AG10803 (cell line): ENCODE results near the gene OR52N2.

ENCODE experiments used
- DNase-seq: peaks from one replicate; pipeline ENCODE4 v3.0.0; 2010; ENCODE audit warnings: low read depth
- H3K4me3 ChIP-seq: 2 replicates; pipeline ENCODE4 v1.5.1; 2011; ENCODE audit warnings: mild to moderate bottlenecking, low read length, control low read depth
- TF ChIP-seq, protein P1 (sequence below): conservative IDR thresholded peaks from 2 replicates; pipeline ENCODE4 v1.5.1; 2011; ENCODE audit warnings: mild to moderate bottlenecking, low read length, control low read depth, inconsistent platforms

OR52N2 gene

DNA sequence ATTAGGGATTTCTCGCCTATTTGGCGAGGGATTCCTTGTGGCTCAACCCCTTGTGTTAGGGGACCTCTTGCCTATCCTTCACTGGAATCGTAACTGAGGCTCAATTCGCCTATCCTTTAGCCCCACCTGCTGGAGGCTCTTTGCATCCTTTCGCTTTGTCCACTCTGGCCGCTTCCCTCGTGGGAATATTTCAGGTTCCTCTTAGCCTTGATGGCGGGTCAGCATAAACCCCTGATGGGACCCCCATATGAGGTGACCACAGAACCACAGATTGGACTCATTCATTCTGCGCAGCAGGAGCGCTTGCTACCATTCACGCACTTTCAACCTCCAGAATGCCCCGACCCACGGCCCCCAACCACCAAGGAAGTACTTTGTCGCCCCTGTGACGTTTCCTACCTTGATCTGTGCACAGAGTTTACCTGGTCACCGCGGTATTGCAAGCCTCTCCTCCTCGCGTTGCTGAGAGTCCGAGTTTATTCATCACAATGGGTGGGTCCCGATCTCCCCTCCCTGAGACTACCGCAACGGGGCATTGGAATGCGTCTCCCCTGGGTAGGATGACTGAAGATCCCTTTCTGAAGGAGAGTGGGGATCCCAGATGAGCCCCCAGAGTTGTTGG, at the start of gene OR52N2:
OR52N2 (plus strand) TSS at position 425 of the 622 bp plus-strand sequence. CDS start 11,412 bp downstream, outside the sequence.
- TF ChIP-seq, protein P1, sequence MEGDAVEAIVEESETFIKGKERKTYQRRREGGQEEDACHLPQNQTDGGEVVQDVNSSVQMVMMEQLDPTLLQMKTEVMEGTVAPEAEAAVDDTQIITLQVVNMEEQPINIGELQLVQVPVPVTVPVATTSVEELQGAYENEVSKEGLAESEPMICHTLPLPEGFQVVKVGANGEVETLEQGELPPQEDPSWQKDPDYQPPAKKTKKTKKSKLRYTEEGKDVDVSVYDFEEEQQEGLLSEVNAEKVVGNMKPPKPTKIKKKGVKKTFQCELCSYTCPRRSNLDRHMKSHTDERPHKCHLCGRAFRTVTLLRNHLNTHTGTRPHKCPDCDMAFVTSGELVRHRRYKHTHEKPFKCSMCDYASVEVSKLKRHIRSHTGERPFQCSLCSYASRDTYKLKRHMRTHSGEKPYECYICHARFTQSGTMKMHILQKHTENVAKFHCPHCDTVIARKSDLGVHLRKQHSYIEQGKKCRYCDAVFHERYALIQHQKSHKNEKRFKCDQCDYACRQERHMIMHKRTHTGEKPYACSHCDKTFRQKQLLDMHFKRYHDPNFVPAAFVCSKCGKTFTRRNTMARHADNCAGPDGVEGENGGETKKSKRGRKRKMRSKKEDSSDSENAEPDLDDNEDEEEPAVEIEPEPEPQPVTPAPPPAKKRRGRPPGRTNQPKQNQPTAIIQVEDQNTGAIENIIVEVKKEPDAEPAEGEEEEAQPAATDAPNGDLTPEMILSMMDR, result peak; percentile 89
- peak; percentile 65 for DNase-seq
- peak within 1 kb of the TSS; percentile 69 for H3K4me3 ChIP-seq

DNA sequence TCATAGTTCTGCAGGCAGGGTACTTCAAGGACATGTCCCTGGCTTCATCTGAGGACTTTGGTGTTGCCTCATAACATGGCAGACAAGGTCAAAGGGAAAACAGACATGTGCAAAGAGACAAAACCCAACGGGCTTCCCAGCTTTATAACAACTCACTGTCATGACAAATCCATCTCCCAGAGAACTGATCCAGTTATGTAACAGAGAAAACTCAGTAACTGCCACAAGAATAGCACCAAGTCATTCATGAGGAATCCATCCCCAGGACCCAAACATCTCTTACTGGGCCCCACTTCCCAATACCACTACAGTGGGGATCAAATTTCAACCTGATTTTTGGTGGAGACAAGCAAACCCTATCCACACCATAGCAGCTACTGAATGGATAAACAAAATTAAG, 41.7 kb upstream of the OR52N2 start:
- TF ChIP-seq, protein P1, result no peak
- no peak overlapping the region for H3K4me3 ChIP-seq
- no peak for DNase-seq

DNA sequence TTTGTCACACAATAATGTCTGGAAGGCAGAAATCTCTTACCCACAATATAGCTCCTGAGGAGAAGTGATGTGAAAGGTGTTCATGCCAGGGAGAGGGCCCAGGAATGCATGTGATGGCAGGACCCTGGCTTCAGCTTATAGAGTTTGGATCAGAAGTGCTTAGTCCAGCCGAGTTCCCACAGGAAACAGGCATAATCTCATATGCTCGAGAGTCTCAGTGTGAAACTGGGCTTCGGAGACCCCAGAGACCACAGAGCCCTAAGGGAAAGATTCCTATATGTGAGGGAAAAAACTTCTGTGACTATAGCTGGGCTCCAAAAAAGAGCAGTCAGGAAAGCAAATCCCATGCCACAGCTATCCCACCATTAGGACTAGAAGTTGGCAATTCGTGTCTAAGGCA, 25.5 kb upstream of the OR52N2 start, which contains the start of gene OR52N5:
OR52N5 (minus strand) TSS at position 101 of the 400 bp plus-strand sequence. CDS start 4,721 bp downstream, outside the sequence.
- DNase-seq, result no peak
- no peak within 1 kb of the TSS for H3K4me3 ChIP-seq
- TF ChIP-seq, protein P1, result no peak

GRCh38 chr11:5791165-5791564, 17.6 kb upstream of the OR52N2 start, which contains the start of gene OR52N1:
Gene OR52N1, minus strand, starts transcription at chr11:5791265. Its CDS starts 2,449 bp downstream, at chr11:5788816.
- no peak for DNase-seq
- H3K4me3 ChIP-seq, result no peak within 1 kb of the TSS
- TF ChIP-seq, protein P1, result no peak

GRCh38 chr11:5796541-5796940, 12.2 kb upstream of the OR52N2 start:
- H3K4me3 ChIP-seq, result no peak overlapping the region
- TF ChIP-seq, protein P1, result no peak
- no peak for DNase-seq

- TF ChIP-seq, protein P1, result no peak
These were observed 4.7 kb upstream of the OR52N2 start for GRCh38 chr11:5803982-5804381.

GRCh38 chr11:5807580-5807979, 1.1 kb upstream of the OR52N2 start:
- no peak overlapping the region for H3K4me3 ChIP-seq
- TF ChIP-seq, protein P1, result no peak
- no peak for DNase-seq

More at GRCh38 chr11:5803982-5804381, 4.7 kb upstream of the OR52N2 start:
- DNase-seq, result no peak
- H3K4me3 ChIP-seq, result no peak overlapping the region
